Upper lobe of left lung (tissue), 4 donors: ENCODE measurements around the gene ME1.

Experiments
- CTCF ChIP-seq, 6 experiments: fragments of 450-650 bp in 4 of 6; fragments of 200-600 bp in 2 of 6; sonication (generic) in 2 of 6; IDR thresholded peaks; one replicate each; pipeline ENCODE4 v1.5.1; 2016 to 2019; ENCODE audit warnings: antibody characterized with exemption in 6 of 6
- POLR2A ChIP-seq, 4 donors: fragments of 450-650 bp; IDR thresholded peaks; one replicate each; pipeline ENCODE4 v1.5.1; 2016 to 2017; ENCODE audit warnings: antibody characterized with exemption in 4 of 4, mild to moderate bottlenecking in 2 of 4
- POLR2AphosphoS5 ChIP-seq, 2 donors: sonication (generic); formaldehyde crosslinking; IDR thresholded peaks; one replicate each; pipeline ENCODE4 v1.5.1; 2017; ENCODE audit warnings: antibody characterized with exemption in 2 of 2

GRCh38 chr6:83352424-83353061 is 78.3 kb downstream of the ME1 start:
- TF ChIP-seq POLR2AphosphoS5 (IDR thresholded peaks at IDR 0.05), result no peak
- TF ChIP-seq CTCF (IDR thresholded peaks at IDR 0.05), result no peak
- no peak for TF ChIP-seq POLR2A (IDR thresholded peaks at IDR 0.05)
